ENCODE data around the gene TLCD4. TPM values are rescaled to one million over a fixed set of nuclear protein-coding genes. Genes with fewer than 3 reads are reported as not detected.

The TLCD4 gene
- total and polyA plus RNA-seq, 2 of the 13 experiments (the other 11 are each of a cell fraction or from before 2014, with no cell fraction given), result 4.7 to 14.5 TPM

GRCh38 chr1:95072532-95073419 is 44.4 kb upstream of the TLCD4 start, which contains the start of gene ALG14 (continued):
- TF ChIP-seq ZNF776 (CRISPR knock-in tag; IDR thresholded peaks at IDR 0.05) (no peak), ZNF235 (CRISPR knock-in tag; IDR thresholded peaks at IDR 0.05; ENCODE audit: borderline replicate concordance) (no peak), MNT (IDR thresholded peaks at IDR 0.05) (no peak), ZNF710 (CRISPR knock-in tag; IDR thresholded peaks at IDR 0.05; ENCODE audit: borderline replicate concordance) (no peak), ZNF563 (CRISPR knock-in tag; IDR thresholded peaks at IDR 0.05) (no peak), ZFP1 (CRISPR knock-in tag; IDR thresholded peaks at IDR 0.05) (no peak), ZNF280D (CRISPR knock-in tag; IDR thresholded peaks at IDR 0.05) (0 out of 2 replicates have a peak, but pooled peaks have one; percentile 56), ZNF230 (CRISPR knock-in tag; IDR thresholded peaks at IDR 0.05) (peak; percentile 77; the same call in 1 of the 2 replicates), BHLHE40 (IDR thresholded peaks at IDR 0.05; ENCODE audit: low read length) (peak; percentile 14; the same call in 1 of the 2 replicates), HMGXB3 (CRISPR knock-in tag; IDR thresholded peaks at IDR 0.05; ENCODE audit: borderline replicate concordance) (0 out of 2 replicates have a peak, but pooled peaks have one; percentile 34), ZNF251 (CRISPR knock-in tag; IDR thresholded peaks at IDR 0.05) (no peak), PCBP1 (IDR thresholded peaks at IDR 0.05; ENCODE audit: borderline replicate concordance, low read depth, low read length) (no peak), ZNF512B (CRISPR knock-in tag; IDR thresholded peaks at IDR 0.05; ENCODE audit: borderline replicate concordance) (0 out of 2 replicates have a peak, but pooled peaks have one; percentile 71)
